ENCODE measurements around the gene SPOCK1.

- TF ChIP-seq POLR2AphosphoS5 (IDR thresholded peaks at IDR 0.05; ENCODE audit: low read depth, low read length) = no peak
- TF ChIP-seq SIN3A (IDR thresholded peaks at IDR 0.05; ENCODE audit: borderline replicate concordance, insufficient read depth, low read length) = no peak
- no peak for TF ChIP-seq TAF1 (IDR thresholded peaks at IDR 0.05; ENCODE audit: borderline replicate concordance, insufficient read depth, low read length)
- TF ChIP-seq REST (IDR thresholded peaks at IDR 0.05; ENCODE audit: insufficient read depth in 1 of 2, low read depth in 2 of 2, low read length in 2 of 2) = no peak
- no peak for TF ChIP-seq FOXP2 (optimal IDR thresholded peaks at IDR 0.05; ENCODE audit: borderline replicate concordance, extremely low read depth, extremely low read length, insufficient read depth)
Measured at GRCh38 chr5:137462265-137462590, 36.9 kb downstream of the SPOCK1 start.
